Measurements from ENCODE around the gene PHC2. TPM values are rescaled to one million over a fixed set of nuclear protein-coding genes. Genes with fewer than 3 reads are reported as not detected.

The PHC2 gene
- total RNA-seq, 1 donor from 2014 or later, result 140 TPM

- no peak for DNase-seq (ENCODE audit: low read depth)
- H3K4me3 ChIP-seq (ENCODE audit: low read depth, low read length), result no peak overlapping the region
- TF ChIP-seq CTCF (conservative IDR thresholded peaks at IDR 0.05; ENCODE audit: low read depth, low read length), result no peak
Measured at GRCh38 chr1:33424610-33425009, 6.3 kb downstream of the PHC2 start.

GRCh38 chr1:33424205-33424604, 6.7 kb downstream of the PHC2 start:
- no peak for DNase-seq (ENCODE audit: low read depth)
- no peak overlapping the region for H3K4me3 ChIP-seq (ENCODE audit: low read depth, low read length)
- no peak for TF ChIP-seq CTCF (conservative IDR thresholded peaks at IDR 0.05; ENCODE audit: low read depth, low read length)

GRCh38 chr1:33420870-33421775, 9.8 kb downstream of the PHC2 start:
- TF ChIP-seq CTCF (conservative IDR thresholded peaks at IDR 0.05; ENCODE audit: low read depth, low read length), result no peak
- H3K4me3 ChIP-seq (ENCODE audit: low read depth, low read length), result no peak overlapping the region
- DNase-seq (ENCODE audit: low read depth), result no peak

- no peak overlapping the region for H3K4me3 ChIP-seq (ENCODE audit: low read depth, low read length)
- no peak for TF ChIP-seq CTCF (conservative IDR thresholded peaks at IDR 0.05; ENCODE audit: low read depth, low read length)
- no peak for DNase-seq (ENCODE audit: low read depth)
Measured at GRCh38 chr1:33418811-33419210, 12.1 kb downstream of the PHC2 start.

- TF ChIP-seq CTCF (conservative IDR thresholded peaks at IDR 0.05; ENCODE audit: low read depth, low read length), result no peak
Measured at GRCh38 chr1:33414879-33415278, 16.0 kb downstream of the PHC2 start.

GRCh38 chr1:33410091-33410701, 20.7 kb downstream of the PHC2 start:
- no peak for DNase-seq (ENCODE audit: low read depth)
- TF ChIP-seq CTCF (conservative IDR thresholded peaks at IDR 0.05; ENCODE audit: low read depth, low read length), result no peak
- H3K4me3 ChIP-seq (ENCODE audit: low read depth, low read length), result no peak overlapping the region

More at GRCh38 chr1:33414879-33415278, 16.0 kb downstream of the PHC2 start:
- no peak for DNase-seq (ENCODE audit: low read depth)
- H3K4me3 ChIP-seq (ENCODE audit: low read depth, low read length), result no peak overlapping the region

All from epithelial cell of proximal tubule (primary cell).